GM23338 (cell line): ENCODE measurements around the gene ADGRD2. TPM values are rescaled to one million over a fixed set of nuclear protein-coding genes. Genes with fewer than 3 reads are reported as not detected.

ENCODE experiments used
- ATAC-seq: fragments of 200-7000 bp; cut with Tn5 transposase; 3 replicates; pipeline ENCODE4 v1.9.1; 2020
- DNase-seq: peaks from one replicate; pipeline ENCODE4 v3.0.0-alpha.2; 2015; ENCODE audit warnings: low spot score
- H2AFZ ChIP-seq: fragments of 200-600 bp; sonication (generic); 2 replicates; pipeline ENCODE4 v1.8.0; 2016; ENCODE audit warnings: antibody characterized with exemption, mild to moderate bottlenecking, moderate library complexity
- H3F3A ChIP-seq: fragments of 200-600 bp; sonication (generic); replicated peaks from 2 replicates; pipeline ENCODE4 v1.8.0; 2017; ENCODE audit warnings: antibody characterized with exemption, mixed run types, low read depth
- H3K27ac ChIP-seq: fragments of 200-600 bp; sonication (generic); 2 replicates; pipeline ENCODE4 v1.6.1; 2016; ENCODE audit warnings: low read depth
- H3K27me3 ChIP-seq: fragments of 200-600 bp; sonication (generic); 2 replicates; pipeline ENCODE4 v1.8.0; 2016; ENCODE audit warnings: mild to moderate bottlenecking, mixed run types, moderate library complexity; ENCODE audit not compliant: insufficient read depth
- H3K36me3 ChIP-seq: fragments of 200-600 bp; sonication (generic); 2 replicates; pipeline ENCODE4 v1.8.0; 2016; ENCODE audit warnings: mild to moderate bottlenecking; ENCODE audit not compliant: insufficient read depth
- H3K4me1 ChIP-seq: fragments of 200-600 bp; sonication (generic); 2 replicates; pipeline ENCODE4 v1.8.0; 2016; ENCODE audit warnings: mild to moderate bottlenecking, moderate library complexity; ENCODE audit not compliant: insufficient read depth
- H3K4me2 ChIP-seq: fragments of 200-600 bp; sonication (generic); 2 replicates; pipeline ENCODE4 v1.7.1; 2017; ENCODE audit warnings: mixed run types
- H3K4me3 ChIP-seq: fragments of 200-600 bp; sonication (generic); 2 replicates; pipeline ENCODE4 v1.6.1; 2016; ENCODE audit warnings: mixed run types
- H3K79me2 ChIP-seq: fragments of 200-600 bp; sonication (generic); replicated peaks from 2 replicates; pipeline ENCODE4 v1.8.0; 2017; ENCODE audit warnings: mild to moderate bottlenecking; ENCODE audit not compliant: insufficient read depth
- H3K9me2 ChIP-seq: fragments of 200-600 bp; sonication (generic); 2 replicates; pipeline ENCODE4 v1.8.0; 2017; ENCODE audit not compliant: insufficient read depth
- H4K20me1 ChIP-seq: fragments of 200-600 bp; sonication (generic); replicated peaks from 2 replicates; pipeline ENCODE4 v1.8.0; 2017; ENCODE audit warnings: mild to moderate bottlenecking; ENCODE audit not compliant: insufficient read depth
- H3K27ac Mint-ChIP-seq: 2 replicates; pipeline ENCODE4 v1.8.0; 2020; ENCODE audit warnings: inconsistent platforms, mild to moderate bottlenecking, moderate library complexity, mixed read lengths
- H3K27me3 Mint-ChIP-seq: 3 replicates; pipeline ENCODE4 v1.8.0; 2022; ENCODE audit warnings: low read depth, mild to moderate bottlenecking, moderate library complexity, mixed read lengths, inconsistent platforms; ENCODE audit not compliant: insufficient read depth, poor library complexity
- H3K36me3 Mint-ChIP-seq: 3 replicates; pipeline ENCODE4 v1.8.0; 2021; ENCODE audit warnings: low read depth, mild to moderate bottlenecking, inconsistent platforms, moderate library complexity, mixed read lengths
- H3K4me1 Mint-ChIP-seq: 3 replicates; pipeline ENCODE4 v1.8.0; 2020; ENCODE audit warnings: mild to moderate bottlenecking, inconsistent platforms, mixed read lengths
- H3K4me3 Mint-ChIP-seq: 3 replicates; pipeline ENCODE4 v1.8.0; 2021; ENCODE audit warnings: moderate library complexity, mild to moderate bottlenecking, inconsistent platforms, mixed read lengths
- H3K9me3 Mint-ChIP-seq: 3 replicates; pipeline ENCODE4 v1.8.0; 2020; ENCODE audit warnings: moderate library complexity, mild to moderate bottlenecking, inconsistent platforms, mixed read lengths
- CREB1 ChIP-seq: fragments of 250-450 bp; sonication (Bioruptor Pico); IDR thresholded peaks from 2 replicates; pipeline ENCODE4 v1.5.0; 2020; ENCODE audit warnings: low read depth, mild to moderate bottlenecking, moderate library complexity
- CTCF ChIP-seq, 2 experiments: fragments of 200-600 bp in 1 of 2; sonication (generic) in 1 of 2; conservative IDR thresholded peaks; 2 replicates each; pipeline versions ENCODE4 v1.5.1 to v1.6.1; 2016 to 2017; ENCODE audit warnings: antibody characterized with exemption in 2 of 2, low read depth in 2 of 2, mild to moderate bottlenecking in 2 of 2, moderate library complexity in 1 of 2
- ETS1 ChIP-seq: IDR thresholded peaks from 2 replicates; pipeline ENCODE4 v1.6.1; 2016; ENCODE audit warnings: antibody characterized with exemption
- EZH2 ChIP-seq: fragments of 200-600 bp; sonication (generic); IDR thresholded peaks from one replicate; pipeline ENCODE4 v1.8.0; 2017; ENCODE audit warnings: antibody characterized with exemption, mild to moderate bottlenecking, low read depth; ENCODE audit not compliant: unreplicated experiment
- EZH2phosphoT487 ChIP-seq: fragments of 200-600 bp; sonication (generic); IDR thresholded peaks from one replicate; pipeline ENCODE4 v1.8.1; 2018; ENCODE audit warnings: antibody characterized with exemption; ENCODE audit not compliant: unreplicated experiment
- JUNB ChIP-seq: IDR thresholded peaks from one replicate; pipeline ENCODE4 v1.6.1; 2016; ENCODE audit warnings: antibody characterized with exemption; ENCODE audit not compliant: unreplicated experiment
- NANOG ChIP-seq: IDR thresholded peaks from 2 replicates; pipeline ENCODE4 v1.6.1; 2016; ENCODE audit warnings: antibody characterized with exemption, borderline replicate concordance
- POLR2AphosphoS5 ChIP-seq: IDR thresholded peaks from 2 replicates; pipeline ENCODE4 v1.6.1; 2016; ENCODE audit warnings: antibody characterized with exemption, low read depth
- REST ChIP-seq: IDR thresholded peaks from one replicate; pipeline ENCODE4 v1.6.1; 2018; ENCODE audit warnings: antibody characterized with exemption; ENCODE audit not compliant: unreplicated experiment
- STAT1 ChIP-seq: IDR thresholded peaks from one replicate; pipeline ENCODE4 v1.6.1; 2016; ENCODE audit warnings: antibody characterized with exemption; ENCODE audit not compliant: unreplicated experiment
- ZNF114 ChIP-seq: fragments of 250-450 bp; sonication (Bioruptor Pico); IDR thresholded peaks from 2 replicates; pipeline ENCODE4 v1.5.0; 2020; ENCODE audit warnings: mild to moderate bottlenecking, moderate library complexity
- ZNF331 ChIP-seq: fragments of 250-450 bp; sonication (Bioruptor Pico); IDR thresholded peaks from 2 replicates; pipeline ENCODE4 v1.5.0; 2020; ENCODE audit warnings: low read depth, mild to moderate bottlenecking, moderate library complexity
- ZNF462 ChIP-seq: fragments of 250-450 bp; sonication (Bioruptor Pico); IDR thresholded peaks from 2 replicates; pipeline ENCODE4 v1.5.0; 2020; ENCODE audit warnings: mild to moderate bottlenecking, moderate library complexity
- polyA plus RNA-seq: library from polyadenylated mRNA; unstranded; fragments of >200 nt; fragmentation: Nextera tagmentation; extraction: Ambion mirVana; gene quantifications from 2 replicates; pipeline ENCODE4 v1.2.1, GENCODE V29; 2016
- total RNA-seq: library from RNA; depleted of rRNA; stranded (reverse); fragments of >200 nt; shearing (Covaris generic); gene quantifications from 2 replicates; pipeline ENCODE4 v1.2.3, GENCODE V29; 2014

Gene ADGRD2
- total and polyA plus RNA-seq, 2 experiments from 2014 or later: 0.45 to 0.78 TPM

- peaks cover 44% of the 10 kb centered on the region for H3K27me3 Mint-ChIP-seq
- 0 out of 2 replicates have a peak, but pooled peaks cover 3% of the 10 kb centered on the region for H3F3A ChIP-seq
- H3K4me1 ChIP-seq: peaks cover 6% of the 10 kb centered on the region; the same call in 1 of the 2 replicates
- no peak for ATAC-seq
- no peak overlapping the region for H3K4me3 Mint-ChIP-seq
- no peaks in the 10 kb centered on the region for H3K79me2 ChIP-seq
- H3K4me1 Mint-ChIP-seq: peaks cover 16% of the 10 kb centered on the region
- no peaks in the 10 kb centered on the region for H3K36me3 ChIP-seq
- no peak overlapping the region for H3K4me3 ChIP-seq
- peaks cover 3% of the 10 kb centered on the region; the same call in 2 of the 3 replicates for H3K9me3 Mint-ChIP-seq
- no peaks in the 10 kb centered on the region for H3K9me2 ChIP-seq
- H3K27ac ChIP-seq: no peak overlapping the region
- H3K36me3 Mint-ChIP-seq: no peaks in the 10 kb centered on the region; the same call in 2 of the 3 replicates
- no peak overlapping the region for H3K27ac Mint-ChIP-seq
- no peak overlapping the region for H2AFZ ChIP-seq
- H4K20me1 ChIP-seq: no peaks in the 10 kb centered on the region; the same call in 1 of the 2 replicates
- H3K4me2 ChIP-seq: no peak overlapping the region
- H3K27me3 ChIP-seq: peaks cover 51% of the 10 kb centered on the region
- no peak for TF ChIP-seq NANOG
- no peak for TF ChIP-seq STAT1
- TF ChIP-seq JUNB: no peak
- no peak for TF ChIP-seq ZNF331
- no peak for TF ChIP-seq ZNF462 (CRISPR knock-in tag)
- no peak for TF ChIP-seq CREB1
- no peak for TF ChIP-seq POLR2AphosphoS5
- TF ChIP-seq EZH2: no peak
- TF ChIP-seq CTCF (conservative IDR thresholded peaks at IDR 0.05; ENCODE audit: low read depth in 2 of 2): no peak
- no peak for TF ChIP-seq EZH2phosphoT487
- no peak for TF ChIP-seq ETS1
- TF ChIP-seq REST: no peak
- no peak for TF ChIP-seq ZNF114 (CRISPR knock-in tag)
- no peak for DNase-seq
These were observed 50.8 kb downstream of the ADGRD2 start for GRCh38 chr9:124500796-124501611.
